Panc1 (cell line): ENCODE measurements around the gene CDC42EP4. TPM values are rescaled to one million over a fixed set of nuclear protein-coding genes. Genes with fewer than 3 reads are reported as not detected.

ENCODE experiments used
- ATAC-seq: fragments of 200-7000 bp; cut with Tn5 transposase; 2 replicates; pipeline ENCODE4 v1.9.1; 2020; ENCODE audit warnings: mild to moderate bottlenecking, moderate library complexity
- BruUV-seq: library from RNA; stranded (reverse); fragments of 400-500 nt; replicated peaks from 2 replicates; lab custom pipeline; 2021; lab: Mats Ljungman, UMichigan
- CTCF ChIA-PET: fragments of 300-600 bp; sonication (Branson Sonifier 250); formaldehyde crosslinking; loops from one replicate; lab custom pipeline; 2022; ENCODE audit warnings: antibody characterized with exemption; lab: Charles Lee
- POLR2A ChIA-PET: fragments of 300-600 bp; sonication (Branson Sonifier 250); formaldehyde crosslinking; loops from one replicate; lab custom pipeline; 2022; ENCODE audit warnings: antibody characterized with exemption; lab: Charles Lee
- DNase-seq: peaks from one replicate; pipeline ENCODE4 v3.0.0-alpha.2; 2010; ENCODE audit warnings: low read depth, low spot score
- H3K27ac ChIP-seq: 2 replicates; pipeline ENCODE4 v1.5.1; 2011; ENCODE audit warnings: mild to moderate bottlenecking, low read length, inconsistent platforms
- H3K27me3 ChIP-seq: fragments of 200-500 bp; sonication (Bioruptor generic); 2 replicates; pipeline ENCODE4 v1.6.0; 2014; ENCODE audit warnings: low read length, inconsistent platforms; ENCODE audit not compliant: control insufficient read depth, insufficient read depth
- H3K36me3 ChIP-seq: fragments of 200-500 bp; sonication (Bioruptor generic); 2 replicates; pipeline ENCODE4 v1.5.1; 2014; ENCODE audit warnings: inconsistent platforms, mild to moderate bottlenecking, low read length, moderate library complexity; ENCODE audit not compliant: control insufficient read depth, insufficient read depth
- H3K4me1 ChIP-seq: 2 replicates; pipeline ENCODE4 v1.5.1; 2011; ENCODE audit warnings: inconsistent platforms, mild to moderate bottlenecking, low read length, moderate library complexity; ENCODE audit not compliant: control insufficient read depth, insufficient read depth
- H3K4me3 ChIP-seq, 2 experiments: 2 replicates each; pipeline ENCODE4 v1.5.1; 2011 to 2012; ENCODE audit warnings: low read depth in 2 of 2, low read length in 2 of 2, mild to moderate bottlenecking in 2 of 2, inconsistent platforms in 1 of 2, moderate library complexity in 1 of 2
- H3K9me3 ChIP-seq: fragments of 200-500 bp; sonication (Bioruptor generic); 2 replicates; pipeline ENCODE4 v1.5.1; 2014; ENCODE audit warnings: low read depth, mild to moderate bottlenecking, inconsistent platforms, low read length, moderate library complexity; ENCODE audit not compliant: control insufficient read depth, insufficient read depth
- POLR2AphosphoS5 ChIP-seq: IDR thresholded peaks from 2 replicates; pipeline ENCODE4 v1.6.1; 2012; ENCODE audit warnings: mild to moderate bottlenecking, low read depth, low read length, moderate library complexity
- SIN3A ChIP-seq: IDR thresholded peaks from 2 replicates; pipeline ENCODE4 v1.6.1; 2012; ENCODE audit warnings: low read depth, mild to moderate bottlenecking, low read length, moderate library complexity, borderline replicate concordance; ENCODE audit not compliant: insufficient read depth
- TCF7L2 ChIP-seq: IDR thresholded peaks from 2 replicates; pipeline ENCODE4 v1.6.1; 2011; ENCODE audit warnings: mild to moderate bottlenecking, low read depth, low read length, inconsistent platforms
- in situ Hi-C: cut with HindIII; loops from 2 replicates; pipeline ENCODE4 v1.10.0; 2016; ENCODE audit warnings: low sequenced_read_pairs, low pct_unique_long_range_greater_than_20kb
- intact Hi-C: fragments of 100-400 bp; cut with micrococcal nuclease; formaldehyde crosslinking; loops from one replicate; pipeline ENCODE4 v1.10.0; 2022; ENCODE audit not compliant: unreplicated experiment
- total RNA-seq: library from RNA; stranded (reverse); gene quantifications from one replicate; pipeline ENCODE4 v1.2.1, GENCODE V29; 2021; ENCODE audit not compliant: unreplicated experiment
- TF ChIP-seq, protein P1 (sequence below): fragments of 450-650 bp; IDR thresholded peaks from 2 replicates; pipeline ENCODE4 v1.5.1; 2017; ENCODE audit warnings: mild to moderate bottlenecking
- TF ChIP-seq, protein P2 (sequence below), 2 experiments: IDR thresholded peaks; 2 replicates each; pipeline ENCODE4 v1.6.1; 2011 to 2012; ENCODE audit warnings: low read depth in 2 of 2, control low read depth in 1 of 2, low read length in 1 of 2, mild to moderate bottlenecking in 1 of 2, moderate library complexity in 1 of 2; ENCODE audit not compliant: insufficient read depth in 1 of 2

Gene CDC42EP4
- total RNA-seq, 1 experiment from 2014 or later, result 65.9 TPM

DNA sequence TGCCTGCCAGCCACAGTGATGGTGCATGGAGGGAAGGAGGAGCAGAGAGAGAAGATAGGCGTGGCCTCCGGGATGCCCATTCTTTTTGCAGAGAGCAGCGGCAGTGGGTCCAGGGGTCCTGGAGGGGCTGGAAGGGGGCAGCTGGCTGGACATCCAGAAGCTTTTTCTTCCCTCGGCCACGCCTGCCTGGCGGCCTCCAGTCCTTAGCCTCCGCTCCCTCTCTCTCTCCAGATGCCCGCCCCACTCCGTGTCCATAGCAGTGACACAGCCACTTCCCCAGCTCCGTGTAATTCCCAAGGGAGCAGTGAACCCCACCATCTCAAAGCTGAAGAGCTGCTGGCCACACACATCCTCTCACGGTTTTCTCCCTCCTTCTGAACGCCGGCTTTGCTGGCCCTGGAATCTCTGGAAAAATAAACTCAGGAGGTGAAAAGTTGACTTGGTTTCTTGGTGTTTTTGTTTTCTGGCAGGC is 26.3 kb upstream of the CDC42EP4 start:
- TF ChIP-seq SIN3A (no peak), TCF7L2 (no peak), POLR2AphosphoS5 (no peak)
- TF ChIP-seq, protein P1, sequence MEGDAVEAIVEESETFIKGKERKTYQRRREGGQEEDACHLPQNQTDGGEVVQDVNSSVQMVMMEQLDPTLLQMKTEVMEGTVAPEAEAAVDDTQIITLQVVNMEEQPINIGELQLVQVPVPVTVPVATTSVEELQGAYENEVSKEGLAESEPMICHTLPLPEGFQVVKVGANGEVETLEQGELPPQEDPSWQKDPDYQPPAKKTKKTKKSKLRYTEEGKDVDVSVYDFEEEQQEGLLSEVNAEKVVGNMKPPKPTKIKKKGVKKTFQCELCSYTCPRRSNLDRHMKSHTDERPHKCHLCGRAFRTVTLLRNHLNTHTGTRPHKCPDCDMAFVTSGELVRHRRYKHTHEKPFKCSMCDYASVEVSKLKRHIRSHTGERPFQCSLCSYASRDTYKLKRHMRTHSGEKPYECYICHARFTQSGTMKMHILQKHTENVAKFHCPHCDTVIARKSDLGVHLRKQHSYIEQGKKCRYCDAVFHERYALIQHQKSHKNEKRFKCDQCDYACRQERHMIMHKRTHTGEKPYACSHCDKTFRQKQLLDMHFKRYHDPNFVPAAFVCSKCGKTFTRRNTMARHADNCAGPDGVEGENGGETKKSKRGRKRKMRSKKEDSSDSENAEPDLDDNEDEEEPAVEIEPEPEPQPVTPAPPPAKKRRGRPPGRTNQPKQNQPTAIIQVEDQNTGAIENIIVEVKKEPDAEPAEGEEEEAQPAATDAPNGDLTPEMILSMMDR, result no peak
- TF ChIP-seq, protein P2, sequence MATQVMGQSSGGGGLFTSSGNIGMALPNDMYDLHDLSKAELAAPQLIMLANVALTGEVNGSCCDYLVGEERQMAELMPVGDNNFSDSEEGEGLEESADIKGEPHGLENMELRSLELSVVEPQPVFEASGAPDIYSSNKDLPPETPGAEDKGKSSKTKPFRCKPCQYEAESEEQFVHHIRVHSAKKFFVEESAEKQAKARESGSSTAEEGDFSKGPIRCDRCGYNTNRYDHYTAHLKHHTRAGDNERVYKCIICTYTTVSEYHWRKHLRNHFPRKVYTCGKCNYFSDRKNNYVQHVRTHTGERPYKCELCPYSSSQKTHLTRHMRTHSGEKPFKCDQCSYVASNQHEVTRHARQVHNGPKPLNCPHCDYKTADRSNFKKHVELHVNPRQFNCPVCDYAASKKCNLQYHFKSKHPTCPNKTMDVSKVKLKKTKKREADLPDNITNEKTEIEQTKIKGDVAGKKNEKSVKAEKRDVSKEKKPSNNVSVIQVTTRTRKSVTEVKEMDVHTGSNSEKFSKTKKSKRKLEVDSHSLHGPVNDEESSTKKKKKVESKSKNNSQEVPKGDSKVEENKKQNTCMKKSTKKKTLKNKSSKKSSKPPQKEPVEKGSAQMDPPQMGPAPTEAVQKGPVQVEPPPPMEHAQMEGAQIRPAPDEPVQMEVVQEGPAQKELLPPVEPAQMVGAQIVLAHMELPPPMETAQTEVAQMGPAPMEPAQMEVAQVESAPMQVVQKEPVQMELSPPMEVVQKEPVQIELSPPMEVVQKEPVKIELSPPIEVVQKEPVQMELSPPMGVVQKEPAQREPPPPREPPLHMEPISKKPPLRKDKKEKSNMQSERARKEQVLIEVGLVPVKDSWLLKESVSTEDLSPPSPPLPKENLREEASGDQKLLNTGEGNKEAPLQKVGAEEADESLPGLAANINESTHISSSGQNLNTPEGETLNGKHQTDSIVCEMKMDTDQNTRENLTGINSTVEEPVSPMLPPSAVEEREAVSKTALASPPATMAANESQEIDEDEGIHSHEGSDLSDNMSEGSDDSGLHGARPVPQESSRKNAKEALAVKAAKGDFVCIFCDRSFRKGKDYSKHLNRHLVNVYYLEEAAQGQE (IDR thresholded peaks at IDR 0.05; ENCODE audit: insufficient read depth in 1 of 2, low read depth in 2 of 2, low read length in 1 of 2), result no peak
- intact Hi-C loops, result no loop called here
- no peak overlapping the region for H3K27ac ChIP-seq
- H3K4me3 ChIP-seq, result no peak overlapping the region
- peaks cover 22% of the 10 kb centered on the region for H3K4me1 ChIP-seq
- no peaks in the 10 kb centered on the region for H3K36me3 ChIP-seq
- DNase-seq, result no peak
- no peaks in the 10 kb centered on the region for H3K9me3 ChIP-seq
- ChIA-PET CTCF (interaction anchor here (0.5 kb wide), 1 partner anchor 15 kb away, joined by 4 read pairs; no protein-coding TSS in a partner anchor), POLR2A (no interaction called here)
- in situ Hi-C loops, result no loop called here
- BruUV-seq, result no TSS peak
- no peak for ATAC-seq
- H3K27me3 ChIP-seq, result no peaks in the 10 kb centered on the region

DNA sequence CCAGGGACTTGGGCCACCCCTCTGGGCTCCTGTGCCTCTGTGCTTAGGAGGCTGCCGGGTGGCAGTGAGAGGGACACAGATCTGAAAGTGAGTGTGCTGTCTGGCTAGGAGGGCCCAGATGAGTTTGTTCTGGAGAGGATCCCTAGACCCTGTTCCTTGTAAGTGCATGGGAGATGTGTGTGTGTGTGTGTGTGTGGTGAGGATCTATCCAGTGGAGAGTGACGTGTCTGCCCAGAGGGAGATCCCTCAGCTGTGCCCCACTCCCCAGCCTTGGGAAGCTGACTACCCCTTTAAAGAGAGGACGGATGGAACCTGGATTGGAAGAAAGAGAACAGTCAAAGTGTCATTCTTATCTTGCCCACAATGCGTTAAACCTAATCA is 25.5 kb upstream of the CDC42EP4 start:
- ChIA-PET CTCF (no interaction called here), POLR2A (no interaction called here)
- H3K4me3 ChIP-seq, result no peak overlapping the region
- H3K36me3 ChIP-seq, result no peaks in the 10 kb centered on the region
- no peak overlapping the region for H3K27ac ChIP-seq
- BruUV-seq, result no TSS peak
- intact Hi-C loops (no loop called here), in situ Hi-C loops (no loop called here)
- TF ChIP-seq, protein P2 (IDR thresholded peaks at IDR 0.05; ENCODE audit: insufficient read depth in 1 of 2, low read depth in 2 of 2, low read length in 1 of 2), result no peak
- TF ChIP-seq, protein P1, result no peak
- DNase-seq (no peak), ATAC-seq (no peak)
- H3K27me3 ChIP-seq, result no peaks in the 10 kb centered on the region
- H3K9me3 ChIP-seq, result no peaks in the 10 kb centered on the region
- peaks cover 14% of the 10 kb centered on the region for H3K4me1 ChIP-seq
